NB4 (cell line): ENCODE results near the gene RDH16.
"Not testable (repeated sequence)": the region's sequence is repeated elsewhere in the genome, so short reads cannot be mapped to it uniquely, and the experiment has no call there.

Experiments used
- DNase-seq: peaks from one replicate; pipeline ENCODE4 v3.0.0; 2010; ENCODE audit warnings: low read depth
- H3K4me3 ChIP-seq: one replicate; pipeline ENCODE4 v1.5.1; 2011; ENCODE audit warnings: mild to moderate bottlenecking, low read depth, low read length, moderate library complexity
- MYC ChIP-seq: IDR thresholded peaks from 2 replicates; pipeline ENCODE4 v1.6.1; 2011; ENCODE audit warnings: low read depth, low read length
- POLR2A ChIP-seq: IDR thresholded peaks from 2 replicates; pipeline ENCODE4 v1.6.1; 2011; ENCODE audit warnings: mild to moderate bottlenecking; ENCODE audit not compliant: insufficient read length; ENCODE audit errors: extremely low read depth
- TF ChIP-seq, protein P1 (sequence below): IDR thresholded peaks from 2 replicates; pipeline ENCODE4 v1.6.1; 2011; ENCODE audit warnings: low read depth, low read length
- TF ChIP-seq, protein P2 (sequence below): IDR thresholded peaks from one replicate; pipeline ENCODE4 v1.5.1; 2012; ENCODE audit warnings: low read depth, low read length

RDH16 gene

DNA sequence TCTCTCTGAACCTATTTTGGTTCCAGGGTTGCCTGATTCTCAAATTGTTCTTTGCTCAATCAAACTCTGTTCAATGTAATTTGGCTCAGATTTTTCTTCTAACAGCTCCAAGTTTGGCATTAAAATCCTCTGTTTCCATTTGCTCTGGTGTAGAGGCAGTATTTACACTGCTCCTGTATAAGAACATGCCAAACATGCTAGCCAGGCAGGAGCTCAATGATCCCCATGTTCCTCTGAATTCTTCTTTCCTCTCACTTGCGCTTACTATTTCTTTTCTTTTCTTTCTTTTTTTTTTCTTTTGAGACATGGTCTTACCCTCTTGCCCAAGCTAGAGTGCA lies 40.4 kb downstream of the RDH16 start:
- H3K4me3 ChIP-seq = no peak overlapping the region
- TF ChIP-seq, protein P1, sequence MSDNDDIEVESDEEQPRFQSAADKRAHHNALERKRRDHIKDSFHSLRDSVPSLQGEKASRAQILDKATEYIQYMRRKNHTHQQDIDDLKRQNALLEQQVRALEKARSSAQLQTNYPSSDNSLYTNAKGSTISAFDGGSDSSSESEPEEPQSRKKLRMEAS = no peak
- no peak for TF ChIP-seq MYC
- TF ChIP-seq, protein P2, sequence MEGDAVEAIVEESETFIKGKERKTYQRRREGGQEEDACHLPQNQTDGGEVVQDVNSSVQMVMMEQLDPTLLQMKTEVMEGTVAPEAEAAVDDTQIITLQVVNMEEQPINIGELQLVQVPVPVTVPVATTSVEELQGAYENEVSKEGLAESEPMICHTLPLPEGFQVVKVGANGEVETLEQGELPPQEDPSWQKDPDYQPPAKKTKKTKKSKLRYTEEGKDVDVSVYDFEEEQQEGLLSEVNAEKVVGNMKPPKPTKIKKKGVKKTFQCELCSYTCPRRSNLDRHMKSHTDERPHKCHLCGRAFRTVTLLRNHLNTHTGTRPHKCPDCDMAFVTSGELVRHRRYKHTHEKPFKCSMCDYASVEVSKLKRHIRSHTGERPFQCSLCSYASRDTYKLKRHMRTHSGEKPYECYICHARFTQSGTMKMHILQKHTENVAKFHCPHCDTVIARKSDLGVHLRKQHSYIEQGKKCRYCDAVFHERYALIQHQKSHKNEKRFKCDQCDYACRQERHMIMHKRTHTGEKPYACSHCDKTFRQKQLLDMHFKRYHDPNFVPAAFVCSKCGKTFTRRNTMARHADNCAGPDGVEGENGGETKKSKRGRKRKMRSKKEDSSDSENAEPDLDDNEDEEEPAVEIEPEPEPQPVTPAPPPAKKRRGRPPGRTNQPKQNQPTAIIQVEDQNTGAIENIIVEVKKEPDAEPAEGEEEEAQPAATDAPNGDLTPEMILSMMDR = no peak
- no peak for DNase-seq

DNA sequence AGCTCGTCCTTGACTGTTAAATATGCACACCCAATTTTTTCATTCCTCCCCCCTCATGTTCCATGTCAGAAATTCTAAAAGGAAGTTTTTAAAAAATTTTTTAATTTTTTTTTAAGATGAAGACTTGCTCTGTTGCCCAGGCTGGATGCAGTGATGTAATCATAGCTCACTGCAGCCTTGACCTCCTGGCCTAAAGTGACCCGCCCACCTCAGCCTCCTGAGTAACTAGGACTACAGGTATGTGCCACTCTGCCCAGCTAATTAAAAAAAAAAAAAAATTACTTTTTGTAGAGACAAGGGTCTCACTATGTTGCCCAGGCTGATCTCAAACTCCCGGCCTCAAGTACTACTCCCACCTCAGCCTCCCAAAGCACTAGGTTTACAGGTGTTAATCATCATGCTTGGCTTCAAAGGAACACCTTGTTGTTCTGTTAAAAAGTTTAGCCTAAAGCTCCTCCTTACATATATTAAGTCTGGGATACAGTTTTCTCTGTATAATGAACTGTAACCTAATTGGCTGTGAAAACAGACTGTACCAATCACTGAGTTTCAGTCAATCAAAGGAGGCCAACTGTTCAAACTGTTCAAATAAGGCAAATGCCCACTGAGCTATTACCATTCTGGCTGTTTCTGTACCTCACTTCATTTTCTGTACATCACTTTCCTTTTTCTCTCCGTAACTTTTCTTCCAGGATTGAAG lies 41.0 kb downstream of the RDH16 start:
- no peak for TF ChIP-seq POLR2A
- DNase-seq = no peak
- H3K4me3 ChIP-seq = no peak overlapping the region

DNA sequence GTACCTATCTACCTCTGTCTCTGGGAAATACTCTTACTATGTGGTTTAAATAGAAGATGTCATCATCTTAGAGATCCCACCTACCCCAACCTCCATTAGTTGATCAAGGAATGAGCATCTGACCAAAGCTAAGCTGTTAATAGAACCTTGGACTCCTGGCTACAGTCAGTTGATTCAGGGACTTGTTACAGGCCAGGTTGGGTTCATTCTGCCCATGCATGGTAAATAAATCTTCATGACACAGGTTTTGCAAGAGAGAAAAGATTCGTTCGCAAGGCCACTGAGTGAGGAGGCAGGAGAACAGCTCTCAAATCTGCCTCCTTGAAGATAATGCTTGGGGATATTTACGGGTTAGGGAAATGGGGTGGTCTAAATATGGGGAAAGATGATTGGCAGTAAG lies 42.7 kb downstream of the RDH16 start:
- no peak overlapping the region for H3K4me3 ChIP-seq
- no peak for DNase-seq
- TF ChIP-seq POLR2A = no peak
- TF ChIP-seq, protein P1 = no peak

DNA sequence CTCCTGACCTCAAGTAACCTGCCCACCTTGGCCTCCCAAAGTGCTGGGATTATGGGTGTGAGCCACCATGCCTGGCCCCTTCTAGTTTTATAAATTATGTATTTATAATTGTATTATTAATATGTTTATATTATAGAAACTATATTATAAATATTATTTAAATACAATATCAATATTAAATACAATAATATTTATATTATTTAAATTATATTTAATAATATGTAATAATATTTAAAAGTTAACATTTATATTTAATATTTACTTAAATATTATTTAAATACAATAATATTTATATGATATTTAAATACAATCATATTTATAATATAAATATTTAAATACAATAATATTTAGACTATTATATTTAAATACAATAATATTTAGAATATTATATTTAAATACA lies 43.2 kb downstream of the RDH16 start:
- no peak overlapping the region for H3K4me3 ChIP-seq
- TF ChIP-seq, protein P1 = no peak
- no peak for TF ChIP-seq MYC
- TF ChIP-seq POLR2A = no peak
- TF ChIP-seq, protein P2 = no peak
- DNase-seq = no peak

DNA sequence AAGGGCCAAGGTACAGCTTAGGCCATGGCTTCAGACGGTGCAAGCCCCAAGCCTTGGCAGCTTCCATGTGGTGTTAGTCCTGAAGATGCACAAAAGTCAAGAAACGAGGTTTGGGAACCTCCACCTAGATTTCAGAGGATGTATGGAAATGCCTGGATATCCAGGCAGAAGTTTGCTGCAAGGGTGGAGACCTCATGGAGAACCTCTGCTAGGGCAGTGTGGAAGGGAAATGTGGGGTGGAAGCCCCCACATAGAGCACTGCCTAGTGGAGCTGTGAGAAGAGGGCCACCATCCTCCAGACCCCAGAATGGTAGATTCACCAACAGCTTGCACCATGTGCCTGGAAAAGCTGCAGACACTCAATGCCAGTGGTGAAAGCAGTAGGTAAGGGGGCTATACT lies 48.0 kb downstream of the RDH16 start:
- not testable (repeated sequence) for H3K4me3 ChIP-seq, DNase-seq

DNA sequence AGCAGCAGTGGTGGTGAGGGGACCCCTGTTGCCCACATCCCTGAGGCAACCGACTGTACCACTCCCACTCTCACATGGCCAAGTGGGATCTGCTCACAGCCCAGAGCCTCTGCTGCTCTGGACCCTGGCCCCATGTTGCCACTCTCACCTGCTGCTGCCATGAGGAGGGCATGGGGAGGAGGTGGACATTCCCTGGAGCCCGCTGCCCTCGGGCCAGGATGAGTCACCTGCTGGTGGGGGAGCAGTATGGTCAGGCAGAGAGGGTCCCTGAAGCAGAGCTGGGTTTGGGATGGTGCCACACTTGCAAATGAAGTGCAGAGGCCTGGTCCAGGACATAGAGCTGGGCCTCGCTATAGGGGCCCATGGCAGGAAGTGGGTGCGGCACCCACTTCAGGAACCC lies 49.3 kb downstream of the RDH16 start:
- TF ChIP-seq, protein P1 = no peak
- no peak for TF ChIP-seq MYC
- TF ChIP-seq POLR2A = no peak
- TF ChIP-seq, protein P2 = no peak
- DNase-seq = no peak
- no peak overlapping the region for H3K4me3 ChIP-seq

DNA sequence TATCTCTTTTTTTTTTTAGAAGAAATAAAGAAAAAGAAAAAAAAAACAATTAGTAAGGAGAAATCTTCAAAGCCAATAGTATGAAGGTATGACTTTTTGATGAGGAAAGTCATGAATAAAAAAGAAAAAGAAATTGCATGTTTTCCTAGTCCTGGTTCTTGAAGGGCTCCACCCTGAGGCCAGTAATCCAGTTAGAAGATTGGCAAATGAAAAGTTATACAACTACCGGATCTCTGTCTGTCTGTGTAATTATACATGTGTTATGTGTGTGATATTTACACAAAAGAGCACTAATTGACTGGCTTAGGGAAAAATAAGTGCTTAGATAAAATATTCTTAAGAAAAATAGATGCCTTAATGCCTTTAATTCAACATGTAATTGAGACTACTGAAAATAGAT lies 51.6 kb downstream of the RDH16 start:
- DNase-seq = no peak
- TF ChIP-seq, protein P2 = no peak
- TF ChIP-seq POLR2A (no peak), MYC (no peak)
- TF ChIP-seq, protein P1 = no peak
- no peak overlapping the region for H3K4me3 ChIP-seq
